GM12891 (cell line): ENCODE measurements around the gene PSMD13.

Experiments used
- DNase-seq: peaks from one replicate; pipeline ENCODE4 v3.0.0; 2011; ENCODE audit warnings: low spot score; ENCODE audit not compliant: insufficient read length
- FAIRE-seq: peaks from 2 replicates; lab custom pipeline; 2011; peaks lifted over from hg19 to GRCh38; lab: Jason Lieb, UNC
- PAX5 ChIP-seq: IDR thresholded peaks from 2 replicates; pipeline ENCODE4 v1.6.1; 2011; ENCODE audit warnings: low read length, moderate library complexity, mild to moderate bottlenecking; ENCODE audit not compliant: insufficient read depth, severe bottlenecking
- POLR2A ChIP-seq: IDR thresholded peaks from 2 replicates; pipeline ENCODE4 v1.6.1; 2011; ENCODE audit warnings: low read depth, low read length, control low read depth
- POLR2AphosphoS5 ChIP-seq: IDR thresholded peaks from 2 replicates; pipeline ENCODE4 v1.6.1; 2011; ENCODE audit warnings: low read depth, low read length, control low read depth
- POU2F2 ChIP-seq: IDR thresholded peaks from 2 replicates; pipeline ENCODE4 v1.6.1; 2011; ENCODE audit warnings: low read depth, mild to moderate bottlenecking, control low read depth, low read length, moderate library complexity
- SPI1 ChIP-seq: IDR thresholded peaks from 2 replicates; pipeline ENCODE4 v1.6.1; 2011; ENCODE audit warnings: low read depth, low read length, control low read depth
- TAF1 ChIP-seq: IDR thresholded peaks from 2 replicates; pipeline ENCODE4 v1.6.1; 2011; ENCODE audit warnings: low read depth, low read length, control low read depth

PSMD13 gene

GRCh38 chr11:205221-206001 is 31.4 kb upstream of the PSMD13 start:
- DNase-seq (no peak), FAIRE-seq (no peak)
- TF ChIP-seq POLR2AphosphoS5 (peak; percentile 23; the same call in 1 of the 2 replicates), POLR2A (no peak)

DNA sequence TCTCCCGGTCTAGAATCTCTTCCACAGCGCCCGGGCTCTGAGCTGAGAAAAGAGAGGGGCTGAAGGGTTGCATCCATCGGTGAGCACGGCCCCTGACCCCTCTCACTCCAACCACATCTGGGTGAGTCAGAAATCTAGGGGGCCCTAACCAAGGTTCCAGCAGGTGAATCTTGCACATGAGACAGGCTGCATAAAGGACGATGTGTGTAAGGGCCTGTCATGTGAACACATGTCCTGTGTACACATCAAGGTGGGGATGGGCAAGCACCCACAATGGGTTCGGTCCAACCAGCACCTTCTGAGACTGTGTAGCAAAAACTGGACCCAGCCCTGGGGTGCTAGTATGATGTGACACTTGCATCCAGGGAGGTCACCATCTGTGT is 30.8 kb upstream of the PSMD13 start:
- no peak for DNase-seq
- TF ChIP-seq POU2F2 (no peak), PAX5 (no peak), POLR2AphosphoS5 (no peak), TAF1 (no peak)
- FAIRE-seq, result peak; percentile 48

DNA sequence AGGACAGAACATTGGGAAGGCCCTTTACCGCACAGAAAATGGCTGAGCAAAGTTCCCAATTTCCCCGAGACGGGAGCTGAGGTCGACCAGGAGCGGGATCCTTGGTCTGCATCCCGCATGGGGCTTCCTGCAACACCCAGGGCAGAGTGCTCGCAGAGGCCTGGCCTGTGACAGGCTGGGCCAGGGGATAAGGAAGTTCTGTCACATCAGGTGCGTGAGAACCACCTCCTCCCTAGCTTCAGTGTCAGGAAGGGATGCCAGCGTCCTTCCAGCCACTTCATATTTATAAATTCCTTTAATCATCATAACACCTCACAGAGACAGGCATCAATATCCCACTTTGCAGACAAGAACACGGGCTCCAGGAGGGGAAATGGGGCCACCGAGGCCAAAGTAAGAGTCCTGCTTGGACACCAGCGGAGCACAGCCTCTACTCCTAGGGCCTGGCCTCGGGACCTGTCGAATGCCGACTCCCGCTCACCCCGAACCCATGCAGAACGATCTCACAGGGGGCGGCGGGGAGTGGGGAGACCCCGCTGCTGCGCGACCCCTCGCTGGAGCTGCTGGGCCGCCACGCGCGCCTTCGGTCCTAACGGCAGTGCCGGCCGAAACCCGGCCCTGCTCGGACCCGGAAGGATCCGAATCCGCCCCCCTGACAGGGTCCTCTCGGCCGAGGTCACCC is 30.1 kb upstream of the PSMD13 start:
- no peak for FAIRE-seq
- no peak for DNase-seq
- TF ChIP-seq POLR2A, result no peak; the same call in 1 of the 2 replicates
- 0 out of 2 replicates have a peak, but pooled peaks have one; percentile 14 for TF ChIP-seq POLR2AphosphoS5

GRCh38 chr11:207208-207862 is 29.4 kb upstream of the PSMD13 start, which contains the start of the genes BET1L and RIC8A:
BET1L (minus strand) TSS chr11:207399; CDS start chr11:207321, 78 bp downstream.
RIC8A (plus strand) TSS chr11:207708; CDS start chr11:208855, 1,147 bp downstream.
- FAIRE-seq (peak; percentile 100), DNase-seq (peak; percentile 98)
- no peak; the same call in 1 of the 2 replicates for TF ChIP-seq POU2F2
- TF ChIP-seq SPI1, result peak; percentile 67
- peak; percentile 79 for TF ChIP-seq POLR2AphosphoS5
- peak; percentile 85 for TF ChIP-seq POLR2A
- no peak for TF ChIP-seq PAX5
- peak; percentile 30 for TF ChIP-seq TAF1

GRCh38 chr11:207863-208180 is 29.0 kb upstream of the PSMD13 start:
- TF ChIP-seq POLR2A (peak; percentile 12; the same call in 1 of the 2 replicates), POLR2AphosphoS5 (peak; percentile 29; the same call in 1 of the 2 replicates), PAX5 (no peak)
- no peak for DNase-seq
- FAIRE-seq, result peak; percentile 43

GRCh38 chr11:208181-208916 is 28.4 kb upstream of the PSMD13 start:
- FAIRE-seq (peak; percentile 57), DNase-seq (peak; percentile 98)
- TF ChIP-seq SPI1 (peak; percentile 35; the same call in 1 of the 2 replicates), POU2F2 (no peak), PAX5 (peak; percentile 83), TAF1 (peak; percentile 57), POLR2A (peak; percentile 54; the same call in 1 of the 2 replicates), POLR2AphosphoS5 (peak; percentile 31; the same call in 1 of the 2 replicates)

- DNase-seq (no peak), FAIRE-seq (peak; percentile 70)
- TF ChIP-seq POU2F2 (no peak), SPI1 (no peak), TAF1 (no peak), POLR2AphosphoS5 (no peak), POLR2A (no peak), PAX5 (no peak)
Measured at GRCh38 chr11:208917-209260, 27.9 kb upstream of the PSMD13 start.

- FAIRE-seq (no peak), DNase-seq (no peak)
- TF ChIP-seq SPI1, result no peak
- TF ChIP-seq TAF1, result no peak
- no peak for TF ChIP-seq PAX5
- TF ChIP-seq POU2F2, result no peak
- no peak for TF ChIP-seq POLR2A
- no peak for TF ChIP-seq POLR2AphosphoS5
Measured at GRCh38 chr11:209275-210121, 27.3 kb upstream of the PSMD13 start.
